ENCODE results near the gene CELF2. TPM values are rescaled to one million over a fixed set of nuclear protein-coding genes. Genes with fewer than 3 reads are reported as not detected.
A peak's percentile ranks its signal among the peaks of the same experiment; 100 is the strongest.

CELF2 gene
- total RNA-seq, 2 donors from 2014 or later, result 30.2 to 34.4 TPM

DNA sequence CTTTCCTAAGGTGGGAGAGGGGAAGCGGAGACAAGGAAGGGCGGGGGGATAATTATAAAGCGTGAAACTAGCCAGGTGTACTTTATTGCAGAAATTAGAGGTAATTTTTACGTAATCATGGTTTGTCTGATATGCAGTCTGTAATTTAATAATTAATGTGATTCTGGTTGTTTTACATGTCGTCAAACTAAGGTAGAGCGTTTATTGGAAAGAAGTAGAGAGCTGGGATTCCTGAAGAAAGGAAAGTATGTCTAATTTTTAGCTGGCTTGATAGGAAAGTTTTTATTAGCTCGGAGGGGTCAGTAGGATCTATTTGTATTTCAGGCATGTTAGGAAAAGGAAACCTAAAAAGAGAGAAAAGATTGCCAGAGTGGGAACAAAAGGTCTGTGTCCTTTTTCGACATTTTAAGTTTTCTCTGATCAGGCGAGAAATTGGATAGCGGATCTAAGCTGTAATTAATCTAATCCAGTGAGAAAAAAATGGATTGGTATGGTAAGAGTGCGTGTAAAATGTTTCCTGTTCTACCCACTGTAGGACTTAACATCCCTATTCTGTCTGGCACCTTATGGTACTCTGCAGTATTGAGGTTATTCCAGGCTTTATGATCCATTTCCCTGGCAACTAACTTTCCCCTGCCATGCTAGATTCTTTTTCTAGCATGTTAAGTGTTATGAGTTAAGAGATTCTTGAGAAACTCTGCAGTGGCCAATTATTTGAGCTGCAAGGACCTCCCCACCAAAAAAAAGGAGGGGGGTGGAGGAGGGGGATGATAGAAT, 1.4 kb downstream of the CELF2 start:
- Histone ChIP-seq H3K9me3 (no peaks in the 10 kb centered on the region), H3K36me3 (no peaks in the 10 kb centered on the region), H3K4me1 (no peaks in the 10 kb centered on the region), H3K9ac (ENCODE audit: low read depth in 2 of 2, low read length in 2 of 2) (peak overlapping the region; percentile 77 to 80), H3K4me3 (peak overlapping the region; percentile 80), H3K27ac (peak overlapping the region; percentile 83), H3K27me3 (no peaks in the 10 kb centered on the region)
- DNase-seq, result no peak
- intact Hi-C loops (cut with DNase I), result no loop called here
- TF ChIP-seq, protein P1, sequence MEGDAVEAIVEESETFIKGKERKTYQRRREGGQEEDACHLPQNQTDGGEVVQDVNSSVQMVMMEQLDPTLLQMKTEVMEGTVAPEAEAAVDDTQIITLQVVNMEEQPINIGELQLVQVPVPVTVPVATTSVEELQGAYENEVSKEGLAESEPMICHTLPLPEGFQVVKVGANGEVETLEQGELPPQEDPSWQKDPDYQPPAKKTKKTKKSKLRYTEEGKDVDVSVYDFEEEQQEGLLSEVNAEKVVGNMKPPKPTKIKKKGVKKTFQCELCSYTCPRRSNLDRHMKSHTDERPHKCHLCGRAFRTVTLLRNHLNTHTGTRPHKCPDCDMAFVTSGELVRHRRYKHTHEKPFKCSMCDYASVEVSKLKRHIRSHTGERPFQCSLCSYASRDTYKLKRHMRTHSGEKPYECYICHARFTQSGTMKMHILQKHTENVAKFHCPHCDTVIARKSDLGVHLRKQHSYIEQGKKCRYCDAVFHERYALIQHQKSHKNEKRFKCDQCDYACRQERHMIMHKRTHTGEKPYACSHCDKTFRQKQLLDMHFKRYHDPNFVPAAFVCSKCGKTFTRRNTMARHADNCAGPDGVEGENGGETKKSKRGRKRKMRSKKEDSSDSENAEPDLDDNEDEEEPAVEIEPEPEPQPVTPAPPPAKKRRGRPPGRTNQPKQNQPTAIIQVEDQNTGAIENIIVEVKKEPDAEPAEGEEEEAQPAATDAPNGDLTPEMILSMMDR (IDR thresholded peaks at IDR 0.05), result no peak

DNA sequence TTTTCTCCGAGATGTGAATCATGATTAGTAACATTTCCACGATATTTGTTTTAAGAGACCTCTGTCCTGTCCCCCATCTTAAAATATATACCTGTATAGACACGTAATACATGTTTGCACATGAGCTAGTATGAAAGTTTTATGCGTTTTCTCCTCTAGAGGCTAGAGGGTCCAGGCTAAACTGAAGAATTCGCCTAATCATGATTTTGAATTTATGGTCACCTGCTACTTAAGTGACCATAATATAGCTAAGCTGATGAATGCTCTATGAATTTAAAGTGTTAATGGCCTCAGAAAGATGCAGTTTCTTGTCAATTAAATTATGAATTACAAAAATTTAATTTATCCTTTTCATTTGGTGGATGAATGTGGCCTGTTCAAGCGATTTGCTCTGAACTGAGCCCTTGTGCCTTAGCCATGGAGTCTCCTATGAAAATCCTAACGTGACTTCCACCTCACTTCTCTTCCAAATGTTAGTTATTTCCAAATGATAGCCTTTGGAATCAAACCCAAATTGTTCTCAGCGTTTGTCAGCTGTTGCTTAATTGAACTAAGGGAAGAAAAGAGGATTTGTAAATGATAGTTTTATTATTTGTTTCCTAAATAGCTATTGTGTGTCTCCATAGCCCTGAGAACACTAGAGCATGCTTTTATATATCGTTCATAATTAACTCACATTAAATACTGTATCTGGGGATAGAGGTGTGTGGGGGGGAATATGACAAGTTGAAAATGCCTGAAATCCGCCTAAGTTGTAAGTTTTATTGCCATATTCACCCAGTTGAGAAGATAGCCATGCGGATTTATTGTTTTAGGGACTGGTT, 2.3 kb downstream of the CELF2 start:
- no peaks in the 10 kb centered on the region for H3K4me1 ChIP-seq
- intact Hi-C loops (cut with DNase I), result no loop called here
- no peak overlapping the region for H3K4me3 ChIP-seq
- H3K9ac ChIP-seq (ENCODE audit: low read depth in 2 of 2, low read length in 2 of 2), result peak overlapping the region in 1 of 2 donors; percentile 77
- no peak for DNase-seq
- H3K27me3 ChIP-seq, result no peaks in the 10 kb centered on the region
- TF ChIP-seq, protein P1 (IDR thresholded peaks at IDR 0.05), result no peak
- no peaks in the 10 kb centered on the region for H3K9me3 ChIP-seq
- H3K27ac ChIP-seq, result no peak overlapping the region
- H3K36me3 ChIP-seq, result no peaks in the 10 kb centered on the region

DNA sequence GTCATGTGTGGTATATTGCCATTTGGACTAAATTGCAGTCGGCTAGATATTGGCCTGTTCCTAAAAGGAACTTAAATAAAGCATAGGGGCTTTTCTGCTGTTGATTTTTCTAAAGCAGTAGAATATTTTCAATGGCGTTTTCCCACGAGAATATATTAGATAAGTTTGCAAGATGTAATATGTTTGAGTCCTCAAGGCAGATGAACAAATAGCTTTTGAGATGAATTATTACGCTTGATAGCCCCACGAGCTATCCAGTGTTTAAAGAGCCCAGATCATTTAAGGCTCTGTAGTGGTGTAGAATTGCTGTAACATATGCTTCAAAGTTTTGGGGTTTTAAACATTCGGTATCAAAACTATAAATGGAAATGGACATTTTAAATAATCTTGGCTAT, 2.9 kb downstream of the CELF2 start:
- intact Hi-C loops (cut with DNase I), result no loop called here
- Histone ChIP-seq H3K9me3 (no peaks in the 10 kb centered on the region), H3K36me3 (no peaks in the 10 kb centered on the region), H3K27me3 (no peaks in the 10 kb centered on the region), H3K27ac (no peak overlapping the region), H3K4me1 (no peaks in the 10 kb centered on the region), H3K9ac (ENCODE audit: low read depth in 2 of 2, low read length in 2 of 2) (peak overlapping the region in 1 of 2 donors; percentile 77), H3K4me3 (no peak overlapping the region)
- DNase-seq, result no peak
- TF ChIP-seq, protein P1 (IDR thresholded peaks at IDR 0.05), result no peak

DNA sequence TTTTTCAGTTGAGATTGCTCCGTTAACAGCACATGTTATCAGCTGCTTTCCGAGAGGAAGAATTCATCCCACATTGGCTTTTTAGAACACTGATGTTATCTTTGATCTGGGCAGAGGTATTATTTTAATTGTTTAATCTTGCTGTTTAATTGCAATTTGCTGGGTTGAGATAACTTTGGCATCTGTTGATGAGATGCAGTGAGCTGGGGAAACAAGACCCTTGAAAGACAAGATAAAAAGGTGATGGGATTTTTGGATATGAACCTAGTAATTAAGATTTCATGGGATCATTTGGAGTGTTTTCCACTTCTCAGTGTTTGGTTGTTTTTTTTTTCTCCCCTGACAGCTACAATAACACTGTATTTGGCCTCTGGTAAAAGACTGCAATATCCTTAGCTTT, 4.5 kb downstream of the CELF2 start:
- TF ChIP-seq, protein P1 (IDR thresholded peaks at IDR 0.05), result no peak
- H3K36me3 ChIP-seq, result no peaks in the 10 kb centered on the region
- no peaks in the 10 kb centered on the region for H3K9me3 ChIP-seq
- H3K4me1 ChIP-seq, result no peaks in the 10 kb centered on the region
- H3K27me3 ChIP-seq, result no peaks in the 10 kb centered on the region
- no peak overlapping the region for H3K9ac ChIP-seq (ENCODE audit: low read depth in 2 of 2, low read length in 2 of 2)
- H3K27ac ChIP-seq, result no peak overlapping the region
- H3K4me3 ChIP-seq, result no peak overlapping the region
- intact Hi-C loops (cut with DNase I), result no loop called here
- no peak for DNase-seq

DNA sequence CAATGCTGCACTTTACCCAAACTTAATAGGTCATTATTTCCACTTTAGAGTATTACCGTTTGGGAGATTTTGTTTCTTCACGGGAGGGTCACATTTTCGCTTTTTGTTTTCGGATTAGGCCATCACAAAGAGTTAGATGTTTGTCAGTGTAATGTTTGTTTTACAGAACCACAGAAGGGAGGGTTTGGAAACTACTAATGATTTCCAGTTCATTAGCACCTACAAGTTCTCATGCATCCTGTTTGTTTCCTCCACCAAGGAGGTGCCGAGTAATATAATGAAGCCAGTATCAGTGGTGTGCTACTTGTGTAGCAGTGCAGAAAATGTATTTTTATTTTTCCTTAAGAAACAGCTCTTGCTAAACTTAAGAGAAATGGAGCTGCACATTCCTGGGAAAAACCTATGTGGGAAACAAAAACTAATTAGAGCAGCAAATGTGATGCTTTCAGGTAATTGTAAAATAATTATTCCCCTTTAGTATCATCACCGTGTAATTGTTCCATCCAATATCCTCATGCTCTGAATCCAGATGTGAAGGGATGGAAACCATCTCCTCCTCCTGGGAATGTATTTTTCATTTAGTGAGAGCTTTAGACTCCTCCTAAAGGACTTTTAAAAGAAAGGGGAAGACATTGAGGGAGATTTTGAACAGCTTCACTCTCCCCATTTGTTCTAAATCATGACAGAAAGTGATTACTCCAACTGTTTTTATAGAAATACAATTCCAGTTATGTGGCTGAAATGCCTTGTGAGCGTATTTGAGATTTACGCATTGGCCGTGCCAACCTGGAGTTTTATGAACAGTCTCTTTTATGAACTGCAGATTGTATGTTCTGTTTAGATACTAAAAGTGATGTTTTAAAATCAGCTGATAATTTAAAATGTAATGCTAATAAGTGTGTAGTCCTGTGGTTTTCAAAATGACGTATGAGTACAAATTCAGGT, 5.6 kb downstream of the CELF2 start:
- H3K4me1 ChIP-seq, result no peaks in the 10 kb centered on the region
- no peak overlapping the region for H3K27ac ChIP-seq
- TF ChIP-seq, protein P1 (IDR thresholded peaks at IDR 0.05), result no peak
- H3K9ac ChIP-seq (ENCODE audit: low read depth in 2 of 2, low read length in 2 of 2), result no peak overlapping the region
- intact Hi-C loops (cut with DNase I), result no loop called here
- H3K27me3 ChIP-seq, result no peaks in the 10 kb centered on the region
- H3K36me3 ChIP-seq, result no peaks in the 10 kb centered on the region
- DNase-seq, result no peak
- no peak overlapping the region for H3K4me3 ChIP-seq
- H3K9me3 ChIP-seq, result no peaks in the 10 kb centered on the region

Measured in colonic mucosa (tissue), 4 donors.